HG03175 (cell line): Measurements from ENCODE around the gene SOBP.

Experiments
- ATAC-seq: cut with Tn5 transposase; IDR thresholded peaks from one replicate; pipeline ENCODE4 v1.9.1; 2021; ENCODE audit warnings: mild to moderate bottlenecking, moderate library complexity; ENCODE audit not compliant: unreplicated experiment

SOBP gene

GRCh38 chr6:107655245-107655644 lies 165.3 kb downstream of the SOBP start:
- no peak for ATAC-seq

- no peak for ATAC-seq
These were observed 165.9 kb downstream of the SOBP start for GRCh38 chr6:107655864-107656263.

- ATAC-seq, result no peak
These were observed 166.5 kb downstream of the SOBP start for GRCh38 chr6:107656401-107656800.

GRCh38 chr6:107656883-107657282 lies 167.0 kb downstream of the SOBP start:
- ATAC-seq, result no peak

GRCh38 chr6:107657373-107657754 lies 167.4 kb downstream of the SOBP start:
- no peak for ATAC-seq

GRCh38 chr6:107657755-107658461 lies 168.0 kb downstream of the SOBP start:
- peak; percentile 94 for ATAC-seq

GRCh38 chr6:107658920-107659865 lies 169.3 kb downstream of the SOBP start:
- no peak for ATAC-seq

- ATAC-seq, result no peak
These were observed 170.9 kb downstream of the SOBP start for GRCh38 chr6:107660839-107661238.

- ATAC-seq, result no peak
These were observed 171.4 kb downstream of the SOBP start for GRCh38 chr6:107661291-107661690.

GRCh38 chr6:107662333-107662732 lies 172.4 kb downstream of the SOBP start:
- no peak for ATAC-seq

- no peak for ATAC-seq
These were observed 173.4 kb downstream of the SOBP start for GRCh38 chr6:107663308-107663707.

- no peak for ATAC-seq
These were observed 175.5 kb downstream of the SOBP start for GRCh38 chr6:107665382-107665781.

- no peak for ATAC-seq
These were observed 176.4 kb downstream of the SOBP start for GRCh38 chr6:107666084-107666980.

- ATAC-seq, result no peak
These were observed 177.2 kb downstream of the SOBP start for GRCh38 chr6:107666981-107667601.

GRCh38 chr6:107667790-107668189 lies 177.9 kb downstream of the SOBP start:
- ATAC-seq, result no peak

GRCh38 chr6:107668743-107669474 lies 179.0 kb downstream of the SOBP start:
- peak; percentile 90 for ATAC-seq

- no peak for ATAC-seq
These were observed 180.9 kb downstream of the SOBP start for GRCh38 chr6:107670792-107671199.

GRCh38 chr6:107673076-107673494 lies 183.2 kb downstream of the SOBP start:
- ATAC-seq, result no peak

- peak; percentile 88 for ATAC-seq
These were observed 185.2 kb downstream of the SOBP start for GRCh38 chr6:107674995-107675738.
